ENCODE measurements around the gene MS4A6E.

The MS4A6E gene

DNA sequence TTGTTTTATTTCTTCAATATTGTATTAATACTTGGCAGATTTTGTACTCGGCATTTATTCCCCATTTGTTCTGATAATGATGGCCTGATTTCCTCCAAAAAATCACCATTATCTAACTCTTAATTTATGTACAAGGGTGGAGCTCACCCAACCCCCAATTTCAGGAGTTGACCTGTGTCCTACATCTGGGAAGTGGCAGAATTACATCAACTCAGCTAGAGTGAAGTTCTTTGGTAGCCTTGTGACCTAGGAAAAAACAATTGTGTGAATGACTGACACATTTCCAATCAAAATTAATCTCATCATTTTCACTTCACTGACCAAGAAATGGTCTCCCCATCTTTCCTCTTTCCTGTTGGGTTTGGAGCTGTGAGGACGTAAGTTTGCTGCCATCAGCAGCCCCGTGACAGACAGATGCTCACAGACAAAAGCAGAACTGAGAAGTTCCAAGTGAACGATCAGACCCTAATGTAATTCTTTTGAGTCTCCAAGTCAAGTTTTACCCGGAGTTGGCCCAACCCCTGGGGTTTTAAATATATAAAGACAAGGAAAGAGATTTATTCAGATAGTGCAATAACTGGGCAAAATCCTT lies 16.6 kb upstream of the MS4A6E start:
- in situ Hi-C loops (cut with HindIII; ENCODE audit: low pct_unique_long_range_greater_than_20kb, low sequenced_read_pairs) = no loop called here
- no peak for DNase-seq (ENCODE audit: low read depth in 1 of 2, low spot score in 1 of 2)
- no peak for TF ChIP-seq JUND (IDR thresholded peaks at IDR 0.05; ENCODE audit: low read depth)

DNA sequence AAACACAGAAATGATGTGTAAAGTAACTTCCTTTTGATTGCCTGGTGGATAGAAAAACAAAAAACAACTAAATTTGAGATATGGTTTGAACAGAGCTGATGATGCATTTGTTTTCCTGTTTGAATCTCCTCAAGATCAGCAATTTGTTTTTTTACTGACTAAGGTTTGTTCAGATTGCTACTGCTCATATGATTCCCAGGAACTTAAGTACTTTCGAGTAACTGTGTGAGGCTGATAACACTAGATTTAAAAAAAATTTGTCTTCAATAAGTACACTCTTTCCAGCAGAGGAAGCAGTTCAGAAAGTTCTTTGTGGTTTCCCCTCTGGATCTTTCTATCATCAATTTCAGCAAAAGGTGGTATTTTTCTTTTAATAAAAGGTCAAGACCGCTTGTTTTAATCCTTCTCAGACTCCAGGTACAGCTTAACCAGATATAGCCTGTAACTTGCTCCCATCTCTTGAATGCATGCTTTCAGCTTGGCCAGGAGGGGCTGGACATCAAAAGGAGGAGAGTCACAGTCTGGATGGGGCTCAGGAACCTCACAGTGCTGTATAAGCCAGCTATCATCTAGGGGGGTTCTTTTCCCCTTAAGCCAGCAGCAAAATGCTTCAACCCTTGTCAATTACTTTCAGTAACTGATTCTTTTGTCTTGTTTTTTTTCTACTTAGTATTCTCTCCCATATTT lies 12.3 kb upstream of the MS4A6E start:
- TF ChIP-seq JUND (IDR thresholded peaks at IDR 0.05; ENCODE audit: low read depth) = no peak
- no peak for DNase-seq (ENCODE audit: low read depth in 1 of 2, low spot score in 1 of 2)
- in situ Hi-C loops (cut with HindIII; ENCODE audit: low pct_unique_long_range_greater_than_20kb, low sequenced_read_pairs) = no loop called here

DNA sequence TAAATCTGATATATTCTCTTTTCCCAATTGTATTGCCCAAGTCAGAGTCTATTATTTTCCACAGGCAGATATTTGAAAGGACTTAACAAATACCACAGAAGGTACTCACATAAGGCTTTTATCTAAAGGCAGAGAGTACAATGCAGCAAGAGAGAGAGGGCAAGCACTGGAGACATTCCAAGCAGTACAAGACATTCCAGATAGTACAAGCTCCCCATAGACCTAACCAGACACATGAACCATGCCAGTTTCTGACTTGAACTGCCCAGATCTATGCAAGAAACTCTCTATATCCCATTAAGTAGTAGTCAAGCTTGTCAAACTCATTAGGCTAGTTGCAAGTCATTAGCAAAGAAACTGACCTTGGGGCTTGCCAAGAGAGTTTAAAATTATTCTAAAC lies 11.2 kb upstream of the MS4A6E start:
- in situ Hi-C loops (cut with HindIII; ENCODE audit: low pct_unique_long_range_greater_than_20kb, low sequenced_read_pairs) = no loop called here
- no peak for DNase-seq (ENCODE audit: low read depth in 1 of 2, low spot score in 1 of 2)
- no peak for TF ChIP-seq JUND (IDR thresholded peaks at IDR 0.05; ENCODE audit: low read depth)

DNA sequence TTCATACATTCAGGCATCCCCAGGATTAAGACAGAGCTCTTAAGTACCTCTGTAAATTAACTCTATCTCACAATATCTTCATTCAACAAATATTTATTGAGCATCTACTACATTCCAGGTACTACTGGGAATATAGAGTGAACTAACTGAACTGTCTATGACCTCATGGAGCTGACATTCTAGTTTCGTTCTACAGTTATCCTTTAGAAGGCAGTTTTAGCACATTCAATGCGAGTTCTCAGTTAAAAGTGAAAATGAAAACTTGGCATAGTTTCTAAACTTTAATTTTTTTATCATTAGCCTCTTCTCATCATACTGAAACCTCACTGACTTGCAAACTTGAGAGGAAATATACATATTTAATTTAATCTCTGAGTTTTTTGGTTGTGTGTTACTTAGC lies 10.7 kb upstream of the MS4A6E start:
- TF ChIP-seq JUND (IDR thresholded peaks at IDR 0.05; ENCODE audit: low read depth) = no peak
- in situ Hi-C loops (cut with HindIII; ENCODE audit: low pct_unique_long_range_greater_than_20kb, low sequenced_read_pairs) = no loop called here
- no peak for DNase-seq (ENCODE audit: low read depth in 1 of 2, low spot score in 1 of 2)

DNA sequence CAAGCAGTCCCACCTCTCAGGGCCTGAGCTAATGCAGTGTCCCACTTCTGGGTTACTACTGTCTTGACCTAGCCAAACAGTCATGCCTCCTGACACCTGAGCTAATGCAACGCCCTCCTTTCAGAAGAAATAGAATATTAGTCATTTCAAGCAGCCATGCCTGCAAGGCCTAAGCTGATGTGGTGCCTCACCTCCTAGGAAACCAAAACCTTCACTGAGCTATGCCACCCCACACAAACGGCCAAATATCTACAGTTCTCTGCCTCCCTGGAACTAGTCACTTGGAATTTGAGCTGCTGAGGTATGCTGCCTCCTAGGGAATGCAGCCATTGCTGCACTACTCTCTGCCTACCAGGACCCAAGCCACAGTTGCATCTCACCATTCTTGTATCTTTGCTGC lies 8.3 kb upstream of the MS4A6E start:
- in situ Hi-C loops (cut with HindIII; ENCODE audit: low pct_unique_long_range_greater_than_20kb, low sequenced_read_pairs) = no loop called here
- DNase-seq (ENCODE audit: low read depth in 1 of 2, low spot score in 1 of 2) = no peak
- TF ChIP-seq JUND (IDR thresholded peaks at IDR 0.05; ENCODE audit: low read depth) = no peak

DNA sequence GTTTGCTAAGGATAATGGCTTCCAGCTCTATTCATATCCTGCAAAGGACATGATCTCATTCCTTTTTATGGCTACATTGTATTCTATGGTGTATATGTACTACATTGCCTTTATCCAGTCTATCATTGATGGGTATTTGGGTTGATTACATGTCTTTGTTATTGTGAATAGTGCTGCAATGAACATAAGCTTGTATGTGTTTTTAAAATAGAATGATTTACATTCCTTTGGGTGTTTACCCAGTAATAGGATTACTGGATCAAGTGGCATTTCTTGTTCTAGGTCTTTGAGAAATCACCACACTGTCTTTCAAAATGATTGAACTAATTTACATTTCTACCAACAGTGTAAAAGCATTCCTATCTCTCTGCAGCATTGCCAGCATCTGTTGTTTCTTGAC lies 6.0 kb upstream of the MS4A6E start:
- no peak for DNase-seq (ENCODE audit: low read depth in 1 of 2, low spot score in 1 of 2)
- in situ Hi-C loops (cut with HindIII; ENCODE audit: low pct_unique_long_range_greater_than_20kb, low sequenced_read_pairs) = no loop called here

DNA sequence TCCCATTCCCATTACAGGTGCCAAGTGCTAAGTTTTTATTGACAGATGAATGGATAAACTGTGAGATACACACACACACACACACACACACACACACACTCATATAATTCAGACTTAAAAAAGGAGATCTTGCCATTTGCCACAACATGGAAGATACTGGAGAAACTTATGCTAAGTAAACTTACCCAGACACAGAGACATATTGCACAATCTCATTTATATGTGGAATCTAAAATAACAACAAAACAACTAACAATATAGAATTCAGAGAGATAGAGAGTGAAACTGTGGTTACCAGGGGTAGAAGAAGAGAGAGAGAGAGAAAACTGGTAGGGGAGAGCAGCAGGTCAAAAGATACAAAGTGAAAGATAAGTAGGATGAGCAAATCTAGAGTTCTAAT lies 1.4 kb downstream of the MS4A6E start:
- no peak for TF ChIP-seq JUND (IDR thresholded peaks at IDR 0.05; ENCODE audit: low read depth)
- no peak for DNase-seq (ENCODE audit: low read depth in 1 of 2, low spot score in 1 of 2)
- in situ Hi-C loops (cut with HindIII; ENCODE audit: low pct_unique_long_range_greater_than_20kb, low sequenced_read_pairs) = no loop called here

More for the DNA sequence above, 6.0 kb upstream of the MS4A6E start:
- TF ChIP-seq JUND (IDR thresholded peaks at IDR 0.05; ENCODE audit: low read depth) = no peak

DNA sequence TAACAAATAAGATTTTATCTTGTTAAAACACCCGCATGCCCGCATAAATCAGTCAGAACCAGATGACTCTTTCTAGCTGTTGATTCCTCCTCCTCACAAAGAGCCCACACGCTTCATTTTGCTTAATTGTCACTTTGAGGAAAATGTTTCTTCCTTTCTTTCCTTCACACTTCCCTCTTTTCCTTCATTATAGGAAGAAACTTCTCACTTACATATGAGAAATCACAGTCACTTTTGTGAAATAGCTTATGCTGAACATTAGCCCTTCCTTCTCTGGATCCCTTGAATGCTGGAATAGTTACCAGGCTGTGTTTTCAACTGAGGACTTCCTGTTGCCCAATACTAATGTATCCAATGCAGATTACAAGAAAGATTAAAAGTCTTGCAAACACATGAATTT lies 5.8 kb downstream of the MS4A6E start:
- TF ChIP-seq JUND (IDR thresholded peaks at IDR 0.05; ENCODE audit: low read depth) = no peak
- in situ Hi-C loops (cut with HindIII; ENCODE audit: low pct_unique_long_range_greater_than_20kb, low sequenced_read_pairs) = no loop called here
- no peak for DNase-seq (ENCODE audit: low read depth in 1 of 2, low spot score in 1 of 2)

DNA sequence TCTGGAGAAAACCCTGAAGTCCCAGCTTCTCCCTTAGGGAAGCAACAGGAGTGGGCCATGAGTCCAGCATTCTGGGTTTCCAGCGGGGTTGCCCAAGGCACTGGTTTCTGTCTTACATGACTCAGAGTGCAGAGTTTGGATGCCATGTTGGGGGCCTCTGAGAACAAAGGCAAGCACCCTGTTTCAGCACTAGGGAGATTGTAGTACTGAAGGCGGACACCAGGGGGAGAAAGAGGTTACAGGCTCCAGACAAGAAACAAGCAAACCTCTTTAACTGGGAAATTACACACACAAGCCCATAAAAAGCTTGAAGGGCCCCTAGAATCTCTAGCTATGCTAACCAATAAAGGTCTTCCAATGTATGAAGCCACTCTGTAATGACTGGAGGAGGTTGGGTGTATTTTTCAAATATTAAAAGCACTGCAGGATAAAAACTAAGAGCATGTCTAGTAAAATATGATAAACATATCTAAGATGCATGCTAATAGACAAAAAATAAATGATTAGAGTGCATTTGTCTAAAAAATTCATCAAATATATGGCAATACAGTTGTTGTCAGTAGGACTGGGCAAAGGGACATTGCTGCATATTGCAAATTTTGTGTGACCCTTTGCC lies 7.1 kb downstream of the MS4A6E start:
- DNase-seq (ENCODE audit: low read depth in 1 of 2, low spot score in 1 of 2) = peak; percentile 57 to 84
- in situ Hi-C loops (cut with HindIII; ENCODE audit: low pct_unique_long_range_greater_than_20kb, low sequenced_read_pairs) = no loop called here
- TF ChIP-seq JUND (IDR thresholded peaks at IDR 0.05; ENCODE audit: low read depth) = no peak

DNA sequence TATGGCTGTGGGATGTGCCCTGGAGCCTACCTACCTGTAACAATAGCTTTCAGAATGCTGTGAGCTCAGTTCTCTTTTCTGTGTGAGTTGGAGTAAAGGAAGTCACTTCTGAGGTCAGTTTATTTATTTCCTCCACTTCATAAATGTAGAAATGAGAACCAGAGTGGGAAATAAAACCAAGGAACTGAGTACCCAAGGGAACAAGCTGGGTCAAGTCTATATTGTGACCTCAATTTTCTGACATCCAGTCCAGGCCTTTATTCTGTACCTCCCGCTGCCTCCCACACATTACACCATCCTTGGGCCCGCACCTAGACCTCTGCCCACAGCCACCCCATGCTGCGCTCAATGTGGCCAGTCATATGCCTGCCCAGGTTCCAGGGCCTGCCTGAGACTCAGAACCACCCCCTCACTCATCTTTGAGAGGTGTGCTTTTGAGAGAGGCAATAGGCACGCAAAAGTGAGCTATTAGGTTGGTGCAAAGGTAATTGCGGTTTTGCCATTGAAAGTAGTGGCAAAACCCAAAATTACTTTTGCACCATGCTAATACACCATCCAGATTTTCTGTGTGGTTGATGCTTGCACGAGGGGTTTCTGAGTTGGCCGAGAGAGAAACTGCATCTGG lies 9.8 kb downstream of the MS4A6E start:
- in situ Hi-C loops (cut with HindIII; ENCODE audit: low pct_unique_long_range_greater_than_20kb, low sequenced_read_pairs) = no loop called here
- DNase-seq (ENCODE audit: low read depth in 1 of 2, low spot score in 1 of 2) = no peak
- no peak for TF ChIP-seq JUND (IDR thresholded peaks at IDR 0.05; ENCODE audit: low read depth)

DNA sequence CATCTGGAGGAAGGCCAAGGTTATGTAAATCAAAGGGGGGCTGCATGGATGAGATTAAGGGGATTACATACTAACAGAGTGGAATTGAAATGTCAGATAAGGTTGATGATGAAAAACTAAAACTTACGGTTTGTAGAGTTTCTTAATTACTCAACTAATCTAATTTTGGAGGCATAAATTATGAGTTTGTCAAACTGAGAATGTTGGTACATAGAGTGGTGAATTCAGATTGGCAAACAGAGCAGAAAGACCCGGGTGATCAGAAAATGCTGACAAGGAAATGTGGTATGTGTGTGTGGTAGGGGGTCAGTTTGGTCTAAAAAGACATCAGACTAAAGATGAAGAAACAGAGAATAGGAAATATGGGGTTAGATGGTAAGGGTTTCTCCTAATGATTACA lies 11.0 kb downstream of the MS4A6E start:
- no peak for DNase-seq (ENCODE audit: low read depth in 1 of 2, low spot score in 1 of 2)
- in situ Hi-C loops (cut with HindIII; ENCODE audit: low pct_unique_long_range_greater_than_20kb, low sequenced_read_pairs) = no loop called here
- no peak for TF ChIP-seq JUND (IDR thresholded peaks at IDR 0.05; ENCODE audit: low read depth)

DNA sequence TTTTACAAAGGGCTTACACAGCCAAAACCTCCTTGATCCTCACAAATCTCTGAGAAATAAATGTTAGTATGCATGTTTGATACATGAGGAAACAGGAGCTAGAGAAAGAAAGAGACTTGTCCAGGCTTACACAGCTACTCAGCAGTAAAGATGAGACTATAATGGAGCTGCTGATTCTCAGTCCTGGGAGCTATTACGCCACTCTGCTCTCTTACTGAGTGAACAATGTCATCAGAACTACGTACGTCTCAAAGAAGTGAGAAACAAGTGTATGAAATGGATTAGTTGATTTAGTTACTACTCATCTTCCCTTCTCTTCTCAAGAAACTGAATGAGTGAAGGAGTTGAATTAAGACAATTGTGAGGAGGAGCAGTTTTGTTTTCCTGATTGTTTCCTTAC lies 12.3 kb downstream of the MS4A6E start:
- TF ChIP-seq JUND (IDR thresholded peaks at IDR 0.05; ENCODE audit: low read depth) = no peak
- DNase-seq (ENCODE audit: low read depth in 1 of 2, low spot score in 1 of 2) = no peak
- in situ Hi-C loops (cut with HindIII; ENCODE audit: low pct_unique_long_range_greater_than_20kb, low sequenced_read_pairs) = no loop called here

DNA sequence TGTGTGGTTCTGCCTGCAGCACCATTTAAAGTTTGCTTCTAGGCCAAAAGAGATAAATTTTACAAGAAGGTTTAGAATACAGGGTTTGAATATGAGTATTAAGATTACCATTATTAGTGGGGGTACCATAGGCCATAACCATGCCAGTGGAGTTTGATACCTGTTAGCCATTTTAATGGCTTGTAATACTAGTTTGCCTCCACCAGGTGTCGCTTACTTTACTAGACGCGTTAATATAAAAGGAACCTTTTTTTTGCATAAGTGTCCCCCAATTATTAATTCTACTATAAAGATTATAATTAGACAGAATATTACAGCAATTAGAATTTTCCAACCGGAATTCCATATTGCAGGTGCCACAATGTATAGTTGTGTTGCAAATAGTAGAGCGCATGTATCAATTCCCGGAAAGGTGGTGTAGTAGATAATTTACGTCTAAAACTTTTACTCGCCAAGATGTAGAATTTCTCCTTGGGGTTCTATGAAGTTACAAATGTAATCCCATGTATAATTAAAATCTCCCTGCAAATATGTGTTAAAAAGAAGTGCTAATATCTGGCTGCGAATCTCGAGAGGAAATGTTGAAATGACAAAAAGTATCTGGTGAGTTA lies 16.1 kb downstream of the MS4A6E start:
- in situ Hi-C loops (cut with HindIII; ENCODE audit: low pct_unique_long_range_greater_than_20kb, low sequenced_read_pairs) = no loop called here
- peak in 1 of 2 experiments; percentile 51 for DNase-seq (ENCODE audit: low read depth in 1 of 2, low spot score in 1 of 2)
- TF ChIP-seq JUND (IDR thresholded peaks at IDR 0.05; ENCODE audit: low read depth) = no peak
